OCI-LY1 (cell line): Measurements from ENCODE around the gene NFILZ.

ENCODE experiments used
- EZH2 ChIP-seq: fragments of 200-600 bp; sonication (generic), shearing (Covaris generic); IDR thresholded peaks from 2 replicates; pipeline ENCODE4 v1.8.0; 2017; ENCODE audit warnings: borderline replicate concordance, mixed run types, mild to moderate bottlenecking, antibody characterized with exemption, low read length, moderate library complexity, mixed read lengths
- TF ChIP-seq, protein P1 (sequence below): fragments of 200-600 bp; sonication (generic), shearing (Covaris generic); IDR thresholded peaks from 2 replicates; pipeline ENCODE4 v1.5.1; 2017; ENCODE audit warnings: mild to moderate bottlenecking, antibody characterized with exemption, low read length, moderate library complexity, mixed read lengths

DNA sequence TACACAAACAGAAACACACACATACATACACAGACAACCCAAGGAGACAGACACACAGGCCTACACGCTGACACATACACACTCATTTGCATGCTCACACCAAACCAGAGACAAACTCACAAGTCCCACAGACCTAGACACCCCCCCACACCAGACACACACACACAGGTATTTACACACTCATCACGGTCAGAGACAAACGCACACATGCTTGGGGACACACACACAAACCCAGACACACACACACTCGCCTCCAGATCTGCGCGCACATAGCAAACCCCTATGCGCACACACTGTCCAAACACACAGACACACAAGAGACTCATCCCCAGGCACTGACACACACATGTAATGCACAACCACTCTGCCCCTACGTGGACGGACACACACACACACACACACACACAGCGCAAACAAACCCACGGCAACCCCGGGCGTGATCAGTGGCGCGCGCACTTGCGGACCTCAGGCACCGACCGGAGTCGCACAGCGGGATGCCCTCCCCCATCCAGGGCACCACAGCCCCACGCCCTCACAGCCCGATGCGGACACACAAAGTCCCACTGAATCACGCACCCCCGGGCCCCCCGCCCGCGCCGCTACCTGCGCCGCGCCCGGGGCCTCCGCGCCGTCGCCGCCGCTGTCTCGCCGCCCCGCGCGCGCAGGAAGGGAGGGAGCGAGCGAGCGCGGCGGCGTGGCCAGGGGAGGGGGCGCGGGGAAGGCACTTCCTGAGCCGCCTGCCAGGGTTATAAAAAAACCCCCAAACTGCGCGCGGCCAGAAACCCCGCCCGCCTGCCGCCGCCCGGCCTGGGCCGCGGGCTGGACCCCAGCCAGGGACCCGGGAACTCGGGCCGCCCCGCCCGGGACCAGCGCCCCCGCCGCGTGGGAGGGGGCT lies 20.1 kb upstream of the NFILZ start, which contains the start of gene ADAMTS10:
- TF ChIP-seq, protein P1, sequence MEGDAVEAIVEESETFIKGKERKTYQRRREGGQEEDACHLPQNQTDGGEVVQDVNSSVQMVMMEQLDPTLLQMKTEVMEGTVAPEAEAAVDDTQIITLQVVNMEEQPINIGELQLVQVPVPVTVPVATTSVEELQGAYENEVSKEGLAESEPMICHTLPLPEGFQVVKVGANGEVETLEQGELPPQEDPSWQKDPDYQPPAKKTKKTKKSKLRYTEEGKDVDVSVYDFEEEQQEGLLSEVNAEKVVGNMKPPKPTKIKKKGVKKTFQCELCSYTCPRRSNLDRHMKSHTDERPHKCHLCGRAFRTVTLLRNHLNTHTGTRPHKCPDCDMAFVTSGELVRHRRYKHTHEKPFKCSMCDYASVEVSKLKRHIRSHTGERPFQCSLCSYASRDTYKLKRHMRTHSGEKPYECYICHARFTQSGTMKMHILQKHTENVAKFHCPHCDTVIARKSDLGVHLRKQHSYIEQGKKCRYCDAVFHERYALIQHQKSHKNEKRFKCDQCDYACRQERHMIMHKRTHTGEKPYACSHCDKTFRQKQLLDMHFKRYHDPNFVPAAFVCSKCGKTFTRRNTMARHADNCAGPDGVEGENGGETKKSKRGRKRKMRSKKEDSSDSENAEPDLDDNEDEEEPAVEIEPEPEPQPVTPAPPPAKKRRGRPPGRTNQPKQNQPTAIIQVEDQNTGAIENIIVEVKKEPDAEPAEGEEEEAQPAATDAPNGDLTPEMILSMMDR = no peak
- TF ChIP-seq EZH2 = no peak
